Left ventricle myocardium inferior (tissue), 1 donor: ENCODE measurements around the gene LRRC3C. TPM values are rescaled to one million over a fixed set of nuclear protein-coding genes. Genes with fewer than 3 reads are reported as not detected.

ENCODE experiments used
- DNase-seq: peaks from one replicate; pipeline ENCODE4 v3.0.0-alpha.2; 2020
- H3K27ac ChIP-seq: fragments of 200-600 bp; replicated peaks from 2 replicates; pipeline ENCODE4 v1.8.0; 2021
- H3K27me3 ChIP-seq: fragments of 200-600 bp; 2 replicates; pipeline ENCODE4 v1.8.0; 2021; ENCODE audit warnings: low read depth
- H3K36me3 ChIP-seq: fragments of 200-600 bp; 2 replicates; pipeline ENCODE4 v1.8.0; 2021
- H3K4me1 ChIP-seq: fragments of 200-600 bp; 2 replicates; pipeline ENCODE4 v1.8.0; 2021
- H3K4me3 ChIP-seq: fragments of 200-600 bp; 2 replicates; pipeline ENCODE4 v1.8.0; 2021; ENCODE audit warnings: mild to moderate bottlenecking, moderate library complexity
- H3K9me3 ChIP-seq: fragments of 200-600 bp; replicated peaks from 2 replicates; pipeline ENCODE4 v1.8.0; 2021
- CTCF ChIP-seq: fragments of 200-600 bp; IDR thresholded peaks from 2 replicates; pipeline ENCODE4 v1.8.0; 2021; ENCODE audit warnings: antibody characterized with exemption, mild to moderate bottlenecking, borderline replicate concordance
- intact Hi-C: fragments of 100-400 bp; cut with micrococcal nuclease; formaldehyde crosslinking; loops from one replicate; pipeline ENCODE4 v1.11.0; 2022
- total RNA-seq: library from RNA; stranded (reverse); fragmentation: NEBNext Ultra II Directional; extraction: Animal tissue kit (Norgen Biotek cat#: 25700); gene quantifications from one replicate; pipeline ENCODE4 v1.2.1, GENCODE V29; 2021
- donor health status: DM: no; HTN: yes; CAD: no; lungs with severe emphysema.

LRRC3C gene
- total RNA-seq, 1 donor from 2014 or later = not detected

- DNase-seq = no peak
- Histone ChIP-seq H3K4me3 (no peak overlapping the region), H3K9me3 (no peaks in the 10 kb centered on the region), H3K4me1 (no peaks in the 10 kb centered on the region), H3K27ac (no peak overlapping the region), H3K36me3 (peaks cover 8% of the 10 kb centered on the region), H3K27me3 (no peaks in the 10 kb centered on the region)
- no peak for TF ChIP-seq CTCF
- intact Hi-C loops = no loop called here
These were observed 13.5 kb upstream of the LRRC3C start for GRCh38 chr17:39913989-39914388.

DNA sequence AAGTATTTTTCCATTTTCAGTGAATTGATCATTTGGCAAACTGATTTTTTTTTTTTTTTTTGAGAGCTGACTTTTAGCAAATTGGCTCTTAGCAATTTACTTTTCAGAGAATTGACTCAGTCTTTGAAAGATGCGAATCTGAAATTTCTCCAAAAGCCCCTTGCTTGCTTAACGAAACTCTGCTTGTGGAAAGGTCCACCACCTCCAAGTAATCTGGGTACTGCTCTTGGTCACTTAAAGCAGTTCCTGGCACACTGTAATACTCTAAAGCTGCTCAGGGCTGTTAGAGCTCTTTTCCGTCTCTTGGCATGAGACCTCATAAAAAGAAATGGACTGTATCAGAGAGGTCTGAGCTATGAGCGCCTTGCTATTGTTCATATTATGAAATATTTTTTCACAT, 12.0 kb upstream of the LRRC3C start:
- H3K4me1 ChIP-seq = no peaks in the 10 kb centered on the region
- no peak overlapping the region for H3K27ac ChIP-seq
- H3K4me3 ChIP-seq = no peak overlapping the region
- no peaks in the 10 kb centered on the region for H3K27me3 ChIP-seq
- DNase-seq = no peak
- intact Hi-C loops = no loop called here
- no peak for TF ChIP-seq CTCF
- no peaks in the 10 kb centered on the region for H3K9me3 ChIP-seq
- peaks cover 11% of the 10 kb centered on the region for H3K36me3 ChIP-seq

DNA sequence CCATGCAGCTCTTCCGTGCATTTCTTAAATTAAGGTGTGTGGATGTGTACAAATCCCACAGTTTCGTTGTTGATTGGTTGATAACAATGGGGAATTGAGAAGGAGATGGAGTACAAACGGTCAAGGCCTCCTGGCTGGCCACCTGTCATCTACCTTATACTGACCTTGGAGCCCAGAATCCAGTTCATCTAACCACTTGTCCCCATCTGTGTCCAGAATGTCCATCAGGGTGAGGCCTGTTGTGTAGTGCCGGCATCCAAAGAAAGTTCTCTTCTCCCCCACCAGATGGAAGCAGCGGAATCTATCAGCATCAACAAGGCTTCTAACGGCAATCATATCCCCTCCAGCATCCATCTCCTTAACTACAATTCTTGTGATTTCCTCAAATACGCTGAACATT, 10.6 kb upstream of the LRRC3C start:
- Histone ChIP-seq H3K4me1 (no peaks in the 10 kb centered on the region), H3K36me3 (peaks cover 24% of the 10 kb centered on the region), H3K27ac (no peak overlapping the region), H3K4me3 (no peak overlapping the region), H3K9me3 (no peaks in the 10 kb centered on the region), H3K27me3 (no peaks in the 10 kb centered on the region)
- intact Hi-C loops = no loop called here
- TF ChIP-seq CTCF = peak; percentile 24
- DNase-seq = no peak

DNA sequence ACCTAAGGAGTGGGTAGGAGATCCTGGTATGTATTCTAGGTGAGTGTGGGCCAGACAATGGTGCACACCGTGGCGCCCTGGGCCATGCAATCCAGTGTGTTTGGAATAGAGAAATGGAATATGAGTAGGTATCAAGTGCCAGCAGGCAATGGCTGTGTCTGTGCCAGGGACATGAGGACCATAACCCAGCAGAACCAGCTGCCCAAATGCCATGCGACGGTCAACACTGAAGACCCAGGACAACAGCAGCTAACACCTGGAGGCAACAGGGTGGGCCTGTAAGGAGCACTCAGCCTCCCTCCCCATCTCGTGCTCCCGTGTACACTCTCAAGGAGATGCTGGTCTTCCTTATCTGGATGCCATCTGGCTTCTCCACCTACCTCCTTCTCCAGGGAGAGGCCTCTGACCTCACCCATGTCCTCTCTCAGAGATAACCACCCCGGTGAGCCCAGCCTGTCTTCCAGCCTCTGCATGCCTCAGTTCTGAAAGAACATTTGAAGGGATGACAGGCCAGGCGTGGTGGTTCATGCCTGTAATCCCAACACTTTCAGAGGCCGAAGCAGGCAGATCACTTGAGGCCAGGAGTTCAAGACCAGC, 8.3 kb upstream of the LRRC3C start:
- intact Hi-C loops = no loop called here
- no peak overlapping the region for H3K4me3 ChIP-seq
- peaks cover 46% of the 10 kb centered on the region for H3K36me3 ChIP-seq
- no peak overlapping the region for H3K27ac ChIP-seq
- no peaks in the 10 kb centered on the region for H3K27me3 ChIP-seq
- TF ChIP-seq CTCF = no peak
- H3K4me1 ChIP-seq = peaks cover 20% of the 10 kb centered on the region
- DNase-seq = no peak
- H3K9me3 ChIP-seq = no peaks in the 10 kb centered on the region

- no peak for DNase-seq
- Histone ChIP-seq H3K9me3 (no peaks in the 10 kb centered on the region), H3K27ac (no peak overlapping the region), H3K36me3 (peaks cover 46% of the 10 kb centered on the region), H3K4me3 (no peak overlapping the region), H3K4me1 (peaks cover 33% of the 10 kb centered on the region), H3K27me3 (no peaks in the 10 kb centered on the region)
- intact Hi-C loops = no loop called here
- TF ChIP-seq CTCF = no peak
These were observed 7.0 kb upstream of the LRRC3C start for GRCh38 chr17:39920218-39921210.
